Astrocyte of the cerebellum (primary cell): ENCODE measurements around the gene ITGB4.
"Not testable (repeated sequence)": the region's sequence is repeated elsewhere in the genome, so short reads cannot be mapped to it uniquely, and the experiment has no call there.

Source experiments
- DNase-seq: peaks from one replicate; pipeline ENCODE4 v3.0.0-alpha.2; 2011; ENCODE audit warnings: low read depth
- H3K4me3 ChIP-seq: 2 replicates; pipeline ENCODE4 v1.5.1; 2011; ENCODE audit warnings: mild to moderate bottlenecking, low read depth, low read length, moderate library complexity
- CTCF ChIP-seq: IDR thresholded peaks from 2 replicates; pipeline ENCODE4 v1.5.1; 2012; ENCODE audit warnings: low read length, low read depth, moderate library complexity, mild to moderate bottlenecking; ENCODE audit errors: missing control alignments
- in situ Hi-C: cut with HindIII; loops from 2 replicates; pipeline ENCODE4 v1.10.0; 2017; ENCODE audit warnings: low sequenced_read_pairs

Gene ITGB4

GRCh38 chr17:75758131-75758905, 37.1 kb downstream of the ITGB4 start:
- peak; percentile 47 for TF ChIP-seq CTCF
- no peak overlapping the region for H3K4me3 ChIP-seq
- no peak for DNase-seq
- in situ Hi-C loops: no loop called here

- in situ Hi-C loops: no loop called here
- no peak for DNase-seq
- TF ChIP-seq CTCF: no peak
- no peak overlapping the region for H3K4me3 ChIP-seq
Measured at GRCh38 chr17:75759457-75759856, 38.2 kb downstream of the ITGB4 start.

- in situ Hi-C loops, DNase-seq, H3K4me3 ChIP-seq: not testable (repeated sequence)
Measured at GRCh38 chr17:75759978-75760640, 38.9 kb downstream of the ITGB4 start.

- no peak overlapping the region for H3K4me3 ChIP-seq
- in situ Hi-C loops: no loop called here
- DNase-seq: no peak
- no peak for TF ChIP-seq CTCF
Measured at GRCh38 chr17:75762513-75763268, 41.4 kb downstream of the ITGB4 start.

GRCh38 chr17:75763269-75763607, 42.0 kb downstream of the ITGB4 start:
- no peak for TF ChIP-seq CTCF
- H3K4me3 ChIP-seq: no peak overlapping the region
- DNase-seq: no peak
- in situ Hi-C loops: no loop called here

GRCh38 chr17:75763613-75764416, 42.6 kb downstream of the ITGB4 start:
- no peak for TF ChIP-seq CTCF
- no peak for DNase-seq
- H3K4me3 ChIP-seq: peak overlapping the region; percentile 54
- in situ Hi-C loops: no loop called here
